ENCODE data around the gene FAM3A.

DNA sequence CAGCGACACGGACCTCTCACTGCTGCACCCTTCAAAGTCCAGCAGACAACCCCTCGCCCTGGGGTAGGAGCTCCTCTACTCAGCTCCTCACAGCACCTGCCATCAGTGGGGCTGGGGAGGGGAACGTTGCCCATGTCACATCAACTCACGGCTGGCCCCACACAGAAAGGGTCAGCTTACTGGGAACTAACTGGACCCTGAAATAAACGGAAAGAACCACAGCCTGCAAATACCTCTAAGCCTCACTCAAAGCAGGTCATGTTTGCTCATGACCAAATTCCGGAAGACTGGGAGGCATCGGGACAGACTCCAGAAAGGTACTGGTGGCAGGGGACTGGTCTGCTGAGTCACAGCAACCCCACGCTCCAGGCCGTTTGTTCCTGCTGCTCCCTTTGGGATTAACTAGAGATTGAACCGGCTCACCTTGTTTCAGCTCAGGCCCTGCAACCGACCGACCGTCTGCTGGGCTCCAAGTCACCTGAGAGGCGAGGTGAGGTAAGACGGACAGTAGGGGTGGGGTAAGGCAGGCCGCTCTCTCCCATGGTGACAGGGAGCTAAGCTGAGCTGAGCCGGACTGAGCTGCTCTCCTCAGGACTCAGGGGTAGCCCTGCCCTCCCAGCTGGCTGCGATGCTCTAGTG lies 25.0 kb upstream of the FAM3A start:
- TF ChIP-seq, protein P1, sequence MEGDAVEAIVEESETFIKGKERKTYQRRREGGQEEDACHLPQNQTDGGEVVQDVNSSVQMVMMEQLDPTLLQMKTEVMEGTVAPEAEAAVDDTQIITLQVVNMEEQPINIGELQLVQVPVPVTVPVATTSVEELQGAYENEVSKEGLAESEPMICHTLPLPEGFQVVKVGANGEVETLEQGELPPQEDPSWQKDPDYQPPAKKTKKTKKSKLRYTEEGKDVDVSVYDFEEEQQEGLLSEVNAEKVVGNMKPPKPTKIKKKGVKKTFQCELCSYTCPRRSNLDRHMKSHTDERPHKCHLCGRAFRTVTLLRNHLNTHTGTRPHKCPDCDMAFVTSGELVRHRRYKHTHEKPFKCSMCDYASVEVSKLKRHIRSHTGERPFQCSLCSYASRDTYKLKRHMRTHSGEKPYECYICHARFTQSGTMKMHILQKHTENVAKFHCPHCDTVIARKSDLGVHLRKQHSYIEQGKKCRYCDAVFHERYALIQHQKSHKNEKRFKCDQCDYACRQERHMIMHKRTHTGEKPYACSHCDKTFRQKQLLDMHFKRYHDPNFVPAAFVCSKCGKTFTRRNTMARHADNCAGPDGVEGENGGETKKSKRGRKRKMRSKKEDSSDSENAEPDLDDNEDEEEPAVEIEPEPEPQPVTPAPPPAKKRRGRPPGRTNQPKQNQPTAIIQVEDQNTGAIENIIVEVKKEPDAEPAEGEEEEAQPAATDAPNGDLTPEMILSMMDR (IDR thresholded peaks at IDR 0.05; ENCODE audit: low read depth, low read length, poor library complexity, severe bottlenecking) = no peak
- TF ChIP-seq EZH2phosphoT487 (IDR thresholded peaks at IDR 0.05; ENCODE audit: borderline replicate concordance, low read length) = no peak

All from DOHH2 (cell line).